ENCODE measurements around the gene ARHGAP5.

DNA sequence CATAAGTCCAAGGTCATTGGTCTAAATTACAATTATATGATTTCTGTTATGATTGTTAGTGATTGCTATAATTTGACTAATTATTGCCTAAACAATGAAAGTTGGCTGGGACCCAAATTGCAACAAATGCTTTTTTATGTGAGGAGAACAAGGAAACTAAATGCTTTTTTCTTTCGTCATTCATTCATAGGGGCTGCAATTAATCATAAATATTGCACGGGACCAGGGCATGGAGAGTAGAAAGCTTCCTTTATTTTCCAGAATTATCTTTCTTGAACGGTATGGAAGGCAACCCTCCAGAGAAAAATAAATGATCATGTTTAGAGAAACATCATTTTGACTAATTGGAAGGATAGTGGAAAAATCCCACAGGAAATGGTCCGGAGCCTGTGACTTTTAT is 32.6 kb upstream of the ARHGAP5 start:
- TF ChIP-seq POLR2A (IDR thresholded peaks at IDR 0.05) = no peak
- TF ChIP-seq, protein P1, sequence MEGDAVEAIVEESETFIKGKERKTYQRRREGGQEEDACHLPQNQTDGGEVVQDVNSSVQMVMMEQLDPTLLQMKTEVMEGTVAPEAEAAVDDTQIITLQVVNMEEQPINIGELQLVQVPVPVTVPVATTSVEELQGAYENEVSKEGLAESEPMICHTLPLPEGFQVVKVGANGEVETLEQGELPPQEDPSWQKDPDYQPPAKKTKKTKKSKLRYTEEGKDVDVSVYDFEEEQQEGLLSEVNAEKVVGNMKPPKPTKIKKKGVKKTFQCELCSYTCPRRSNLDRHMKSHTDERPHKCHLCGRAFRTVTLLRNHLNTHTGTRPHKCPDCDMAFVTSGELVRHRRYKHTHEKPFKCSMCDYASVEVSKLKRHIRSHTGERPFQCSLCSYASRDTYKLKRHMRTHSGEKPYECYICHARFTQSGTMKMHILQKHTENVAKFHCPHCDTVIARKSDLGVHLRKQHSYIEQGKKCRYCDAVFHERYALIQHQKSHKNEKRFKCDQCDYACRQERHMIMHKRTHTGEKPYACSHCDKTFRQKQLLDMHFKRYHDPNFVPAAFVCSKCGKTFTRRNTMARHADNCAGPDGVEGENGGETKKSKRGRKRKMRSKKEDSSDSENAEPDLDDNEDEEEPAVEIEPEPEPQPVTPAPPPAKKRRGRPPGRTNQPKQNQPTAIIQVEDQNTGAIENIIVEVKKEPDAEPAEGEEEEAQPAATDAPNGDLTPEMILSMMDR (IDR thresholded peaks at IDR 0.05) = no peak
